HepG2 (cell line): ENCODE measurements around the gene FGD2. TPM values are rescaled to one million over a fixed set of nuclear protein-coding genes. Genes with fewer than 3 reads are reported as not detected.

ENCODE experiments used
- ATAC-seq: fragments of 200-7000 bp; cut with Tn5 transposase; 3 replicates; pipeline ENCODE4 v1.9.1; 2020; ENCODE audit warnings: mild to moderate bottlenecking, moderate library complexity
- BruUV-seq: library from RNA; stranded (reverse); fragments of 400-500 nt; replicated peaks from 2 replicates; lab custom pipeline; 2021; lab: Mats Ljungman, UMichigan
- CTCF ChIA-PET: fragments of 300-600 bp; formaldehyde crosslinking; extraction: SDS; loops from one replicate; lab custom pipeline; 2021; ENCODE audit warnings: low total read pairs, inconsistent platforms, low intra/inter-chr PET ratio; lab: Yijun Ruan, JAX
- POLR2A ChIA-PET: fragments of 350-600 bp; sonication (Branson Sonifier 250); formaldehyde crosslinking; loops from one replicate; lab custom pipeline; 2020; ENCODE audit warnings: antibody characterized with exemption, inconsistent platforms; lab: Yijun Ruan, JAX
- DNase-seq: peaks from one replicate; pipeline ENCODE4 v3.0.0-alpha.2; 2015; ENCODE audit warnings: low spot score
- FAIRE-seq: peaks from 3 replicates; lab custom pipeline; 2011; peaks lifted over from hg19 to GRCh38; lab: Jason Lieb, UNC
- H2AFZ ChIP-seq: one replicate; pipeline ENCODE4 v1.6.1; 2011; ENCODE audit warnings: low read length, inconsistent platforms
- H3K27ac ChIP-seq: fragments of 300-600 bp; 3 replicates; pipeline ENCODE4 v1.8.0; 2011; ENCODE audit warnings: mixed run types, mild to moderate bottlenecking, mixed read lengths, low read length, inconsistent platforms; ENCODE audit not compliant: insufficient read depth; ENCODE audit errors: extremely low read length
- H3K27me3 ChIP-seq, 2 experiments: fragments of 200-600 bp in 1 of 2; 2 replicates in 1 of 2; 3 replicates in 1 of 2; pipeline versions ENCODE4 v1.6.0 to v1.8.0; 2011; ENCODE audit warnings: low read length in 2 of 2, mild to moderate bottlenecking in 2 of 2, moderate library complexity in 2 of 2, inconsistent platforms in 1 of 2; ENCODE audit not compliant: insufficient read depth in 2 of 2, control insufficient read depth in 1 of 2
- H3K36me3 ChIP-seq, 2 experiments: fragments of 200-600 bp in 1 of 2; replicated peaks in 1 of 2; 2 replicates in 1 of 2; 3 replicates in 1 of 2; pipeline versions ENCODE4 v1.5.1 to v1.8.0; 2011; ENCODE audit warnings: low read length in 2 of 2, inconsistent platforms in 1 of 2; ENCODE audit not compliant: insufficient read depth in 2 of 2, control insufficient read depth in 1 of 2
- H3K4me1 ChIP-seq: 2 replicates; pipeline ENCODE4 v1.5.1; 2012; ENCODE audit warnings: low read length, inconsistent platforms; ENCODE audit not compliant: insufficient read depth
- H3K4me2 ChIP-seq: 2 replicates; pipeline ENCODE4 v1.6.0; 2011; ENCODE audit warnings: low read depth, low read length, inconsistent platforms
- H3K4me3 ChIP-seq, 3 experiments: fragments of 200-600 bp in 1 of 3; sonication (generic), shearing (Covaris generic) in 1 of 3; replicated peaks in 1 of 3; 2 replicates each; pipeline ENCODE4 v1.5.1; 2011 to 2016; ENCODE audit warnings: low read length in 3 of 3, inconsistent platforms in 2 of 3, low read depth in 2 of 3, mild to moderate bottlenecking in 2 of 3, control low read depth in 1 of 3, mixed read lengths in 1 of 3; ENCODE audit not compliant: insufficient read depth in 1 of 3
- H3K79me2 ChIP-seq: one replicate; pipeline ENCODE4 v1.6.1; 2011; ENCODE audit warnings: low read length, inconsistent platforms; ENCODE audit not compliant: insufficient read depth
- H3K9ac ChIP-seq: 2 replicates; pipeline ENCODE4 v1.6.0; 2011; ENCODE audit warnings: mild to moderate bottlenecking, low read depth, low read length, inconsistent platforms; ENCODE audit not compliant: insufficient read depth
- H3K9me3 ChIP-seq: 2 replicates; pipeline ENCODE4 v1.5.1; 2012; ENCODE audit warnings: mild to moderate bottlenecking, low read length
- H4K20me1 ChIP-seq: 2 replicates; pipeline ENCODE4 v1.6.0; 2011; ENCODE audit warnings: inconsistent platforms, mild to moderate bottlenecking, low read length, moderate library complexity; ENCODE audit not compliant: insufficient read depth
- CBX2 ChIP-seq, 2 experiments: fragments of 200-600 bp in 1 of 2; sonication (generic); formaldehyde crosslinking in 1 of 2; IDR thresholded peaks; 2 replicates each; pipeline versions ENCODE4 v1.7.0 to v1.8.1; 2018 to 2022; ENCODE audit warnings: low read depth in 2 of 2, low read length in 1 of 2, mild to moderate bottlenecking in 1 of 2, missing genetic modification reagents in 1 of 2
- GLI4 ChIP-seq: sonication (generic); formaldehyde crosslinking; IDR thresholded peaks from 2 replicates; pipeline ENCODE4 v1.5.1; 2020; ENCODE audit warnings: missing genetic modification reagents, mild to moderate bottlenecking, moderate library complexity, borderline replicate concordance
- HHEX ChIP-seq: IDR thresholded peaks from 2 replicates; pipeline ENCODE4 v1.6.1; 2016; ENCODE audit warnings: control low read depth
- SETDB1 ChIP-seq: sonication (generic); formaldehyde crosslinking; IDR thresholded peaks from 2 replicates; pipeline ENCODE4 v1.5.1; 2020; ENCODE audit warnings: missing genetic modification reagents, mild to moderate bottlenecking, borderline replicate concordance
- ZNF660 ChIP-seq: sonication (generic); formaldehyde crosslinking; IDR thresholded peaks from 2 replicates; pipeline ENCODE4 v1.5.1; 2020; ENCODE audit warnings: mild to moderate bottlenecking, low read depth, missing genetic modification reagents, borderline replicate concordance
- ZXDC ChIP-seq: sonication (generic); formaldehyde crosslinking; IDR thresholded peaks from 2 replicates; pipeline ENCODE4 v1.5.0; 2020; ENCODE audit warnings: mild to moderate bottlenecking, missing genetic modification reagents
- WGBS: methylation state at CpG from one replicate; pipeline ENCODE4 v1.1.6; 2017; ENCODE audit warnings: low lambda C conversion rate; 5-methylcytosine and 5-hydroxymethylcytosine counted together
- in situ Hi-C: cut with HindIII; loops from 2 replicates; pipeline ENCODE4 v1.10.0; 2017; ENCODE audit warnings: low pct_unique_long_range_greater_than_20kb; ENCODE audit not compliant: extremely low pct_ligation_motif_present
- intact Hi-C: fragments of 100-400 bp; cut with micrococcal nuclease; formaldehyde crosslinking; loops from one replicate; pipeline ENCODE4 v1.10.0; 2022; ENCODE audit not compliant: unreplicated experiment
- polyA plus RNA-seq, 8 experiments: library from polyadenylated mRNA; depleted of rRNA in 3 of 8; stranded (reverse) in 7 of 8; unstranded in 1 of 8; fragments of >200 nt; fragmentation: Illumina TruSeq in 4 of 8; extraction: Trizol in 4 of 8; gene quantifications; 2 replicates each; pipeline versions ENCODE4 v1.2.1 to v1.2.3, GENCODE V29; 2011 to 2016; ENCODE audit warnings: low read depth in 4 of 8, missing spikeins in 1 of 8, mixed read lengths in 1 of 8; ENCODE audit not compliant: insufficient read depth in 1 of 8
- total RNA-seq, 5 experiments: library from RNA; depleted of rRNA; stranded (reverse); fragments of >200 nt; fragmentation: Illumina TruSeq; extraction: Trizol; gene quantifications; 2 replicates each; pipeline ENCODE4 v1.2.3, GENCODE V29; 2016; ENCODE audit warnings: low read depth in 1 of 5
- TF ChIP-seq, protein P1 (sequence below): sonication (generic); formaldehyde crosslinking; IDR thresholded peaks from 2 replicates; pipeline ENCODE4 v1.5.1; 2020; ENCODE audit warnings: mild to moderate bottlenecking, missing genetic modification reagents, moderate library complexity
- TF ChIP-seq, protein P2 (sequence below): sonication (generic); formaldehyde crosslinking; conservative IDR thresholded peaks from 2 replicates; pipeline ENCODE4 v1.4.0; 2020; ENCODE audit warnings: missing genetic modification reagents

FGD2 gene
- total and polyA plus RNA-seq, 2 of the 13 experiments (the other 11 are each of a cell fraction or from before 2014, with no cell fraction given) = not detected

DNA sequence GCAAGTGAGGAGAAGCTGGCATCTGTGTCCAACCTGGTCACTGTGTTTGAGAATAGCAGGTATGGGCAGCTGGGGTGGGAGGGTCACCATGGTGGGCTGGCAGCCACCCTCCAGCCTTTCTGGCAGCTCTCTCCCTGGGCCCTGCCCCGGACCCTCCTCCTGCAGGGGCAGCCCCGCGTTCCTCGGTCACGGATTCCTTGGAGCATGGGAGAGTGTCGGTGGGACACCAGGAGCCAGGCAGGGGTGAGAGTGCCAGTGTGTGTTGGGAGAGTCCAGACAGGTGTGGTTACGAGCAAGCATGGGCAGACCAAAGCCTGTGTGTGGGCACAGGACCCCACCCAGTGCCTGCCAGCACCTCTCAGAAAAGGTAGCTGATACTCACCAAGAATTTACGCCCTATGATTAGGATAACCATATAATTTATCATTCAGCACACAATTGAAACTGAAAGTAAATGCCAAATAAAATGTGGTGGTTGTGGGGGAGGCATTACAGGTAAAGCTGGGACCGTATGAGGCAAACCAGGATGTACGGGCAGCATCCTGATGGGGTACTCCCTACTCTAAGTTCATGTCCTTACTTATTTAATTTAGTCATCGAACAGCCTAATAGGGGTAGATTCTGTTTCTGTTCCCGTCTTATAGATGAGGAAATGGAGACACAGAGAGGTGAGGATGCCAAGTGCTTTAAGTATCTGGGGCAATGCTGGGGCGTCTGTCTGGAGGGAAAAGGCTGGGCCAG lies 542 bp downstream of the FGD2 start:
- H3K4me1 ChIP-seq = no peaks in the 10 kb centered on the region
- BruUV-seq = no TSS peak
- intact Hi-C loops = no loop called here
- no peak overlapping the region for H3K4me3 ChIP-seq
- H3K9me3 ChIP-seq = no peaks in the 10 kb centered on the region
- no peak for ATAC-seq
- CTCF ChIA-PET = no interaction called here
- WGBS = 47% methylated on average over 13 of the region's 13 CpGs
- H3K4me2 ChIP-seq = peak overlapping the region; percentile 8; the same call in 1 of the 2 replicates
- TF ChIP-seq HHEX (CRISPR knock-in tag) (no peak), ZNF660 (no peak), ZXDC (CRISPR knock-in tag) (no peak), SETDB1 (CRISPR knock-in tag) (no peak), CBX2 (IDR thresholded peaks at IDR 0.05; ENCODE audit: low read depth, low read length) (no peak), CBX2 (CRISPR knock-in tag; IDR thresholded peaks at IDR 0.05; ENCODE audit: low read depth) (no peak), GLI4 (CRISPR knock-in tag) (no peak)
- TF ChIP-seq, protein P1, sequence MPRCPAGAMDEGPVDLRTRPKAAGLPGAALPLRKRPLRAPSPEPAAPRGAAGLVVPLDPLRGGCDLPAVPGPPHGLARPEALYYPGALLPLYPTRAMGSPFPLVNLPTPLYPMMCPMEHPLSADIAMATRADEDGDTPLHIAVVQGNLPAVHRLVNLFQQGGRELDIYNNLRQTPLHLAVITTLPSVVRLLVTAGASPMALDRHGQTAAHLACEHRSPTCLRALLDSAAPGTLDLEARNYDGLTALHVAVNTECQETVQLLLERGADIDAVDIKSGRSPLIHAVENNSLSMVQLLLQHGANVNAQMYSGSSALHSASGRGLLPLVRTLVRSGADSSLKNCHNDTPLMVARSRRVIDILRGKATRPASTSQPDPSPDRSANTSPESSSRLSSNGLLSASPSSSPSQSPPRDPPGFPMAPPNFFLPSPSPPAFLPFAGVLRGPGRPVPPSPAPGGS (CRISPR knock-in tag) = no peak
- TF ChIP-seq, protein P2, sequence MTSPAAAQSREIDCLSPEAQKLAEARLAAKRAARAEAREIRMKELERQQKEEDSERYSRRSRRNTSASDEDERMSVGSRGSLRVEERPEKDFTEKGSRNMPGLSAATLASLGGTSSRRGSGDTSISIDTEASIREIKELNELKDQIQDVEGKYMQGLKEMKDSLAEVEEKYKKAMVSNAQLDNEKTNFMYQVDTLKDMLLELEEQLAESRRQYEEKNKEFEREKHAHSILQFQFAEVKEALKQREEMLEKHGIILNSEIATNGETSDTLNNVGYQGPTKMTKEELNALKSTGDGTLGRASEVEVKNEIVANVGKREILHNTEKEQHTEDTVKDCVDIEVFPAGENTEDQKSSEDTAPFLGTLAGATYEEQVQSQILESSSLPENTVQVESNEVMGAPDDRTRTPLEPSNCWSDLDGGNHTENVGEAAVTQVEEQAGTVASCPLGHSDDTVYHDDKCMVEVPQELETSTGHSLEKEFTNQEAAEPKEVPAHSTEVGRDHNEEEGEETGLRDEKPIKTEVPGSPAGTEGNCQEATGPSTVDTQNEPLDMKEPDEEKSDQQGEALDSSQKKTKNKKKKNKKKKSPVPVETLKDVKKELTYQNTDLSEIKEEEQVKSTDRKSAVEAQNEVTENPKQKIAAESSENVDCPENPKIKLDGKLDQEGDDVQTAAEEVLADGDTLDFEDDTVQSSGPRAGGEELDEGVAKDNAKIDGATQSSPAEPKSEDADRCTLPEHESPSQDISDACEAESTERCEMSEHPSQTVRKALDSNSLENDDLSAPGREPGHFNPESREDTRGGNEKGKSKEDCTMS = no peak
- TF ChIP-seq, all 625 proteins: peak for 0
- in situ Hi-C loops = no loop called here
- Histone ChIP-seq H3K27ac (no peak overlapping the region), H3K9ac (no peak overlapping the region), H3K79me2 (no peaks in the 10 kb centered on the region), H3K36me3 (no peaks in the 10 kb centered on the region), H2AFZ (no peak overlapping the region), H4K20me1 (no peaks in the 10 kb centered on the region), H3K27me3 (peaks cover 3 to 78% of the 10 kb centered on the region in 2 experiments; a peak in 3 of 5 replicates)
- FAIRE-seq = no peak
- POLR2A ChIA-PET = no interaction called here
- DNase-seq = no peak
